ENCODE measurements around the gene CENPH.

- TF ChIP-seq CEBPB (IDR thresholded peaks at IDR 0.05) = no peak
- no peak for TF ChIP-seq CREB1 (IDR thresholded peaks at IDR 0.05; ENCODE audit: low read depth)
- TF ChIP-seq REST (IDR thresholded peaks at IDR 0.05; ENCODE audit: low read depth) = no peak
- TF ChIP-seq EP300 (IDR thresholded peaks at IDR 0.05; ENCODE audit: borderline replicate concordance) = no peak
- no peak for TF ChIP-seq YY1 (IDR thresholded peaks at IDR 0.05; ENCODE audit: low read depth)
- no peak for TF ChIP-seq ZBTB7A (IDR thresholded peaks at IDR 0.05; ENCODE audit: low read depth)
- TF ChIP-seq TEAD4 (IDR thresholded peaks at IDR 0.05) = no peak
- TF ChIP-seq FOXM1 (IDR thresholded peaks at IDR 0.05; ENCODE audit: borderline replicate concordance, low read depth) = no peak
- TF ChIP-seq EGR1 (IDR thresholded peaks at IDR 0.05) = no peak
Measured at GRCh38 chr5:69160651-69161050, 28.7 kb upstream of the CENPH start.
